Measurements from ENCODE around the gene HK3. TPM values are rescaled to one million over a fixed set of nuclear protein-coding genes. Genes with fewer than 3 reads are reported as not detected.

Gene HK3
- total and polyA plus RNA-seq, 12 donors = 0.44 to 102 (median 15.2) TPM

DNA sequence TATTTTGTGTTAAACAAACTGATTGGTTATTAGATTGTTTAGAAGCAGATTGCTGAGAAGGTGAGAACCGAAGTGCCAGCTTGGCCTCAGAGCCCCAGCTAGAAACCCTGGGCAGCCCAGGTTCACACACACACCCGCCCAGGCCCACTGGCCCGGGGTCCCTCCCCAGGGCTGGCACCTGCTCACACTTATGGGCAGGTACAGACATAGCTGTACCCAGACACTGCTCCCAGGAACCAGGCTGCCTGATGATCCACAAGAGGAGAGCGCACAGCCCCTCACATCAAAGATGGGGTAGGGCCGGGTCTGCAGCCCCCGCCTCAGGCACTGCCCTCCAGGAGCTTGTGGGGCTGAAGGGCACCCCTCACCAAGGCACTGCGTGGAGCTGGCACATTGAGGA, 33.2 kb downstream of the HK3 start:
- peaks cover 8% of the 10 kb centered on the region for H3K27me3 ChIP-seq
- H3K4me1 ChIP-seq (replicated peaks in 1 of 2) = no peaks in the 10 kb centered on the region
- TF ChIP-seq CTCF (IDR thresholded peaks at IDR 0.05) (no peak), POLR2A (IDR thresholded peaks at IDR 0.05) (no peak)
- no peak overlapping the region for H3K4me3 ChIP-seq
- no peaks in the 10 kb centered on the region for H3K36me3 ChIP-seq (replicated peaks in 1 of 2)
- H3K9me3 ChIP-seq (replicated peaks in 1 of 3) = no peaks in the 10 kb centered on the region
- DNase-seq = no peak
- WGBS, 4 donors = 69 to 84% (median 82%) methylated on average over 4 to 7 of the region's 7 CpGs
- peak overlapping the region in 1 of 5 donors; percentile 65 for H3K27ac ChIP-seq
- intact Hi-C loops (cut with DNase I) = no loop called here

DNA sequence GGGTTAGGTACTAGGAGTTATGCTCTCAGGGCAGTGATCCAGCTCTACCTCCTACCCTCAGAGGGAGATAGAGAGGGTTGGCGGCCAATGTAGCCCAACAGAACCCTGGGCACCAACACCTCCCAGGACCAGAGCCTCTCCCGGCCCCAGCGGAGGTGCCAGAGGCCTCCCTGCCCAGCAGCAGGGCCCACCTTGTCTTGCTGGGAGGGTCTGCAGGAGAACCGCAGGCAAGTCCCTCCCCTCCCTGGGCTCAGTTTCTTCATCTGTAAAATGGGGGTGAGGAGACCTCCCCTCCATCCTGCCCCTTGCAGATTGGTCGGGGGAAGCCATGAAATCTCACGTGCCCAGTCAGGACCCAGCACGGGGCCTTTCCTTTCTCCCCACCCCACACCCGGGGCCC, 34.4 kb downstream of the HK3 start:
- TF ChIP-seq CTCF (IDR thresholded peaks at IDR 0.05) = no peak
- TF ChIP-seq POLR2A (IDR thresholded peaks at IDR 0.05) = no peak
- intact Hi-C loops (cut with DNase I) = no loop called here

DNA sequence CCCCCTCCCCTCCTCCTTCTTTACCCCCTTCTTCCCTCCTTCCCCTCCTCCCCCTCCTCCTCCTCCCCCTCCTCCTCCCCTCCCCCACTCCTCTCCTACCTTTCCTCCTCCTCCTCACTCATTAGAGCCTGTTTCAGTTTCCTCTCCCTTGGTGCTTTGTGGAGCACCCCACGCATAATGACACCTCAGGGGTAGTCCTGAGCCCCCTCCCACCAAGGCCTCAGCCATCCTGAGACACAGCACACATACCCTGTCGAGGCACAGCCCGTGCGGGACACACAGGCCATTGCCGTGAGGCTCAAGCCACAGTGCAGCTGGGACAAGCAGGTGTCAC, 35.4 kb downstream of the HK3 start:
- TF ChIP-seq CTCF (IDR thresholded peaks at IDR 0.05) (no peak), POLR2A (IDR thresholded peaks at IDR 0.05) (no peak)
- Histone ChIP-seq H3K4me3 (no peak overlapping the region), H3K27me3 (peaks cover 9% of the 10 kb centered on the region), H3K4me1 (replicated peaks in 1 of 2) (no peaks in the 10 kb centered on the region), H3K27ac (no peak overlapping the region), H3K9me3 (replicated peaks in 1 of 3) (no peaks in the 10 kb centered on the region), H3K36me3 (replicated peaks in 1 of 2) (no peaks in the 10 kb centered on the region)
- intact Hi-C loops (cut with DNase I) = no loop called here
- no peak for DNase-seq
- WGBS, 4 donors = 58 to 80% (median 66%) methylated on average over 1 to 5 of the region's 5 CpGs

More for the DNA sequence above, 34.4 kb downstream of the HK3 start:
- DNase-seq = no peak
- H3K27me3 ChIP-seq = peaks cover 9% of the 10 kb centered on the region
- no peaks in the 10 kb centered on the region for H3K4me1 ChIP-seq (replicated peaks in 1 of 2)
- no peak overlapping the region for H3K27ac ChIP-seq
- no peaks in the 10 kb centered on the region for H3K9me3 ChIP-seq (replicated peaks in 1 of 3)
- H3K4me3 ChIP-seq = no peak overlapping the region
- H3K36me3 ChIP-seq (replicated peaks in 1 of 2) = no peaks in the 10 kb centered on the region
- 80 to 90% (median 83%) methylated on average over 5 to 8 of the region's 8 CpGs for WGBS, 4 donors

- H3K4me3 ChIP-seq = no peak overlapping the region
- TF ChIP-seq CTCF (IDR thresholded peaks at IDR 0.05) (no peak), POLR2A (IDR thresholded peaks at IDR 0.05) (no peak)
- H3K9me3 ChIP-seq (replicated peaks in 1 of 3) = no peaks in the 10 kb centered on the region
- H3K27me3 ChIP-seq = peaks cover 9% of the 10 kb centered on the region
- H3K36me3 ChIP-seq (replicated peaks in 1 of 2) = no peaks in the 10 kb centered on the region
- no peak overlapping the region for H3K27ac ChIP-seq
- DNase-seq = no peak
- WGBS, 4 donors = 29 to 38% (median 34%) methylated on average over 15 of the region's 15 CpGs
- no peaks in the 10 kb centered on the region for H3K4me1 ChIP-seq (replicated peaks in 1 of 2)
- intact Hi-C loops (cut with DNase I) = no loop called here
These were observed 35.9 kb downstream of the HK3 start for GRCh38 chr5:176863041-176863764.
